Tongue (tissue), 2 donors: Measurements from ENCODE around the gene TSHZ1. TPM values are rescaled to one million over a fixed set of nuclear protein-coding genes. Genes with fewer than 3 reads are reported as not detected.

Experiments used
- DNase-seq: peaks from one replicate; pipeline ENCODE4 v3.0.0-alpha.2; 2015
- total RNA-seq: library from RNA; depleted of rRNA; stranded (reverse); fragments of >200 nt; gene quantifications from one replicate; pipeline ENCODE4 v1.2.3, GENCODE V29; 2014

The TSHZ1 gene
- total RNA-seq, 1 donor from 2014 or later, result 16.3 TPM

GRCh38 chr18:75208836-75209128 lies 1.8 kb upstream of the TSHZ1 start:
- DNase-seq, result no peak

GRCh38 chr18:75209129-75209950 lies 1.3 kb upstream of the TSHZ1 start, which contains the start of gene PTGR3:
TSS of gene PTGR3 (minus strand) at chr18:75209139. CDS start at chr18:75209058, 81 bp downstream.
- peak; percentile 95 for DNase-seq

- DNase-seq, result no peak
These were observed 692 bp upstream of the TSHZ1 start for GRCh38 chr18:75209951-75210258.

GRCh38 chr18:75211002-75211621 lies 515 bp downstream of the TSHZ1 start:
- DNase-seq, result no peak

- no peak for DNase-seq
These were observed 992 bp downstream of the TSHZ1 start for GRCh38 chr18:75211626-75211952.

GRCh38 chr18:75211953-75212750 lies 1.6 kb downstream of the TSHZ1 start:
- peak; percentile 75 for DNase-seq

- no peak for DNase-seq
These were observed 2.1 kb downstream of the TSHZ1 start for GRCh38 chr18:75212751-75213090.

- peak; percentile 70 for DNase-seq
These were observed 3.2 kb downstream of the TSHZ1 start for GRCh38 chr18:75213611-75214331.

- no peak for DNase-seq
These were observed 3.7 kb downstream of the TSHZ1 start for GRCh38 chr18:75214332-75214690.

- DNase-seq, result no peak
These were observed 4.3 kb downstream of the TSHZ1 start for GRCh38 chr18:75214766-75215510.

- DNase-seq, result no peak
These were observed 5.1 kb downstream of the TSHZ1 start for GRCh38 chr18:75215663-75216062.

- DNase-seq, result no peak
These were observed 5.8 kb downstream of the TSHZ1 start for GRCh38 chr18:75216212-75216910.

- no peak for DNase-seq
These were observed 6.5 kb downstream of the TSHZ1 start for GRCh38 chr18:75216911-75217689.

GRCh38 chr18:75218065-75218923 lies 7.7 kb downstream of the TSHZ1 start:
- DNase-seq, result no peak

- DNase-seq, result no peak
These were observed 9.3 kb downstream of the TSHZ1 start for GRCh38 chr18:75219745-75220375.

GRCh38 chr18:75220551-75221355 lies 10.2 kb downstream of the TSHZ1 start:
- peak; percentile 56 for DNase-seq

GRCh38 chr18:75221397-75221796 lies 10.8 kb downstream of the TSHZ1 start:
- no peak for DNase-seq

GRCh38 chr18:75221897-75222296 lies 11.3 kb downstream of the TSHZ1 start:
- DNase-seq, result no peak
